RWPE2 (cell line): ENCODE measurements around the gene CYB5D1.
A peak's percentile ranks its signal among the peaks of the same experiment; 100 is the strongest.
"Not testable (repeated sequence)": the region's sequence is repeated elsewhere in the genome, so short reads cannot be mapped to it uniquely, and the experiment has no call there.

ENCODE experiments used
- ATAC-seq: fragments of 200-7000 bp; cut with Tn5 transposase; 3 replicates; pipeline ENCODE4 v1.9.1; 2021; ENCODE audit warnings: low read depth
- DNase-seq: peaks from one replicate; pipeline ENCODE4 v3.0.0-alpha.2; 2020; ENCODE audit warnings: low spot score
- H3K27ac ChIP-seq: fragments of 450-650 bp; 2 replicates; pipeline ENCODE4 v1.5.1; 2017; ENCODE audit warnings: mild to moderate bottlenecking; ENCODE audit not compliant: poor library complexity, severe bottlenecking
- H3K27me3 ChIP-seq: fragments of 250-450 bp; sonication (Bioruptor Pico); 2 replicates; pipeline ENCODE4 v1.5.1; 2021; ENCODE audit warnings: mild to moderate bottlenecking, moderate library complexity; ENCODE audit not compliant: insufficient read depth, poor library complexity, severe bottlenecking
- H3K36me3 ChIP-seq: fragments of 250-450 bp; sonication (Bioruptor Pico); 2 replicates; pipeline ENCODE4 v1.5.1; 2020; ENCODE audit warnings: low read depth, mild to moderate bottlenecking, moderate library complexity
- H3K4me1 ChIP-seq: fragments of 250-450 bp; sonication (Bioruptor Pico); 2 replicates; pipeline ENCODE4 v1.5.1; 2021; ENCODE audit warnings: mild to moderate bottlenecking, moderate library complexity; ENCODE audit not compliant: insufficient read depth, poor library complexity, severe bottlenecking
- H3K4me3 ChIP-seq: fragments of 250-450 bp; sonication (Bioruptor Pico); 2 replicates; pipeline ENCODE4 v1.5.1; 2021; ENCODE audit warnings: mild to moderate bottlenecking, moderate library complexity; ENCODE audit not compliant: severe bottlenecking
- H3K9me3 ChIP-seq: fragments of 250-450 bp; sonication (Bioruptor Pico); 2 replicates; pipeline ENCODE4 v1.5.1; 2021; ENCODE audit warnings: mild to moderate bottlenecking, moderate library complexity; ENCODE audit not compliant: severe bottlenecking
- TF ChIP-seq, protein P1 (sequence below): fragments of 450-650 bp; IDR thresholded peaks from one replicate; pipeline ENCODE4 v1.5.1; 2017; ENCODE audit warnings: mild to moderate bottlenecking, moderate library complexity; ENCODE audit not compliant: poor library complexity, severe bottlenecking

Gene CYB5D1

DNA sequence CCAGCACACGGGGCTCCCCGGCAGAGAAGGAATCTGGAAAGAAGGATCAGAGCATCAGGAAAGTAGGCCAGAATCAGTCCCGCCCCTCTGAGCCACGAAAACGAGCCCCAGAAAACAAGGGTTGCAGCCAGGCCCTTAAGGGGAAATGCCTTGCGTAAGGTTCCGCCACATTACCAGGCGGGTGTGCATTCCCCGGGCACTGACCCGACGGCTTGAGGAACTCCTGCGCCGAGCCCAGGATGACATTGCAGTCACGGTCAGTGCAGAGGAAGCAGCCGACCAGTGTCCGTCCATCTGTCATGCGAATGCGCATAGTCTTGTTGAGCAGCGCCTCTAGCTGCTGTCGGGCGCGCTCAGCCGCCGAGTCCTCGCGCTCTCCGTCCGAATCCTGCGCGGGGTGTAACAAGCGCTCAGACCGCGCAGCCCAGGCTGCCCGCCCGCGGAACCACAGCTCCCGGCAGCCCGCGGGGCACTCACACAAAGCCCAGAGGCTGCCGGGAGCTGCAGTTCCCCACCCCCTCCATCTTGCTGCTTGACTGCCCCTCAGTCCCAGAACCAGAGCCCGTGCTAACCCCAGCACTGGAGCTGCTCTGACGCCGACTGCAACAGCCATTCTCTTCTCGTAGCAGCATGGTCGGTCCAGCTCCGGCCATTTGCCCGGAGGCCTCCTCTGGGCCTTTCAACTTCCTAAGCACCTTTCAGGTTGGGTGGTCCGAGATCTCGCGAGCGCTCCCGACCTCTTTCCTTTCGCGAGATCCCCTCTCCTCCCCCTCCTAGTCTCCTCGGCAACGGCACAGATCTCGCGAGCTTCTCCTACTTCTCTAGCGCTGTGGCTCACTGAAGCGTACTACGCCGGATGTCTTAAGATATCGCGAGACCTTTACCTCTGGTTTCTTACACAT, 741 bp upstream of the CYB5D1 start, which contains the start of gene NAA38:
NAA38 (minus strand) TSS at position 749 of the 902 bp plus-strand sequence; CDS start at position 653, 96 bp downstream.
- peak; percentile 97 for DNase-seq
- Histone ChIP-seq H3K27ac (peak within 1 kb of the TSS; percentile 82), H3K4me3 (peak within 1 kb of the TSS; percentile 59), H3K9me3 (no peaks in the 10 kb centered on the region), H3K27me3 (no peaks in the 10 kb centered on the region), H3K36me3 (peaks cover 34% of the 10 kb centered on the region), H3K4me1 (no peaks in the 10 kb centered on the region)
- TF ChIP-seq, protein P1, sequence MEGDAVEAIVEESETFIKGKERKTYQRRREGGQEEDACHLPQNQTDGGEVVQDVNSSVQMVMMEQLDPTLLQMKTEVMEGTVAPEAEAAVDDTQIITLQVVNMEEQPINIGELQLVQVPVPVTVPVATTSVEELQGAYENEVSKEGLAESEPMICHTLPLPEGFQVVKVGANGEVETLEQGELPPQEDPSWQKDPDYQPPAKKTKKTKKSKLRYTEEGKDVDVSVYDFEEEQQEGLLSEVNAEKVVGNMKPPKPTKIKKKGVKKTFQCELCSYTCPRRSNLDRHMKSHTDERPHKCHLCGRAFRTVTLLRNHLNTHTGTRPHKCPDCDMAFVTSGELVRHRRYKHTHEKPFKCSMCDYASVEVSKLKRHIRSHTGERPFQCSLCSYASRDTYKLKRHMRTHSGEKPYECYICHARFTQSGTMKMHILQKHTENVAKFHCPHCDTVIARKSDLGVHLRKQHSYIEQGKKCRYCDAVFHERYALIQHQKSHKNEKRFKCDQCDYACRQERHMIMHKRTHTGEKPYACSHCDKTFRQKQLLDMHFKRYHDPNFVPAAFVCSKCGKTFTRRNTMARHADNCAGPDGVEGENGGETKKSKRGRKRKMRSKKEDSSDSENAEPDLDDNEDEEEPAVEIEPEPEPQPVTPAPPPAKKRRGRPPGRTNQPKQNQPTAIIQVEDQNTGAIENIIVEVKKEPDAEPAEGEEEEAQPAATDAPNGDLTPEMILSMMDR = peak; percentile 57
- ATAC-seq = peak; percentile 85

DNA sequence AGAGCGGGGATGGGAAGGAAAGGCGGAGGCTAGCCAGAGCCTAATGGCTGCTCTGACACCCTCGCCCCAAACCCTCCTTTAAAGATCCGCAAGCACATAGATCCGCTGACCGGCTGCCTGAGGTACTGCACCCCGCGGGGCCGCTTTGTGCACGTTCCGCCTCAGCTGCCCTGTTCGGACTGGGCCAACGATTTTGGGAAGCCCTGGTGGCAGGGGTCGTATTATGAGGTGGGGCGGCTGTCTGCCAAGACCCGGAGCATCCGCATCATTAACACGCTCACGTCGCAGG, 663 bp downstream of the CYB5D1 start:
- Histone ChIP-seq H3K27me3 (no peaks in the 10 kb centered on the region), H3K36me3 (peaks cover 33% of the 10 kb centered on the region), H3K9me3 (no peaks in the 10 kb centered on the region), H3K4me1 (no peaks in the 10 kb centered on the region), H3K27ac (peak overlapping the region; percentile 82), H3K4me3 (peak overlapping the region; percentile 59)
- DNase-seq = no peak
- ATAC-seq = peak; percentile 20; the same call in 2 of the 3 replicates
- TF ChIP-seq, protein P1 = peak; percentile 34

DNA sequence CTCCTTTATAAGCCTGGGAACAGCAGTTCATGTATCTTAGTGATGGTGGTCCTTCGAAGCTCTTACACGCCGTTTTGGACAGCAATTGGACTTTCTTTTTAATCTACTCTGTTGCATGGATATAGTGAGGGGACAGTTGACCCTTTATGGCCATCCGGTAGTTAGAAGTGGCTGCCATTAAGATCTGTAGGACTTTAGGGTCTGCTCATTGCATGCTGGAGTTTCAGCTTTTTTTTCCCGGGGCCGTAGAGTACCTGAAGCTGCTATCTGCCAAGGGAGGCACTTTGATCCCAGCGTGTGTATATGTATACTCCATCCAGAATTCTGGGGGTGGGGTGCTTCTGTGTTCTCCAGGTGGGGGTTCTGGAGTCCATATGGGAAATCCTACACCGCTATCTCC, 1.2 kb downstream of the CYB5D1 start:
- TF ChIP-seq, protein P1 = no peak
- Histone ChIP-seq H3K4me3 (peak overlapping the region; percentile 59), H3K36me3 (peaks cover 39% of the 10 kb centered on the region)

DNA sequence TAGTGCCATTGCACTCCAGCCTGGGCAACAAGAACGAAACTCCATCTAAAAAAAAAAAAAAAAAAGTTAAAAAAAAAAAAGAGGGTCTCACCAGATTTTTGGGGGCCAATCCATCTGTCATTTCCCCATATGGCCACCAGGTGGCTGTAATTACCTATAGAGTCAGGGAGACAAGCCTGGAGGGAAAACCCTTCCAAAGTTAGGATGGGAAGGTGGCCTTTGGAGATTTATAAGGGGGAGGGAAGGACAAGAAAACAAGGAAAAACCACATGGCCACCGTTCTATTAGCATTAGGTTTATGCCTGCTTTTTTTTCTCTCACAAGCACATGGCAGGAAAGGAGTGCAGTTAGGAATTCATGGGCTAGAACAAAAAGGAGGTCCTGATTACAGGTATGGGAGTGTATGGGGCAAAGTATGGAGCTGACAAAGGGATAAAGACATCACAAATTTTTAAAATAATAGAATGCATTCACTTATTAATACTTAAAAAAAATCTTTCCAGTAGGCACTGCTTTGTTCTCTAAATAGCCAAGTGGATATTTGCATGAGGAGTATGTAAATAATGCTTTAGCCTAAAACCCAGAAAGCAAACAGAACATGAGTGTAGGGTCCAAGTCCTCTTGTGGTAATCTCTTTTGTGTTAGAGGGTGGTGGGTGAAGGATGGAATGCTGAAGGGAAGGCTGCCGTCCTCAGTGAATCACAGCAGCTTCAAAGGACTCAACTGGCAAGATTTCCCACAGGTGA, 5.1 kb downstream of the CYB5D1 start:
- Histone ChIP-seq H3K36me3 (peaks cover 41% of the 10 kb centered on the region), H3K4me1 (peaks cover 6% of the 10 kb centered on the region), H3K9me3 (no peaks in the 10 kb centered on the region), H3K4me3 (no peak overlapping the region), H3K27ac (no peak overlapping the region), H3K27me3 (no peaks in the 10 kb centered on the region)
- ATAC-seq (no peak), DNase-seq (no peak)
- TF ChIP-seq, protein P1 = peak; percentile 83

More for the DNA sequence above, 1.2 kb downstream of the CYB5D1 start:
- Histone ChIP-seq H3K9me3 (no peaks in the 10 kb centered on the region), H3K27ac (peak overlapping the region; percentile 82), H3K4me1 (no peaks in the 10 kb centered on the region), H3K27me3 (no peaks in the 10 kb centered on the region)
- ATAC-seq = no peak
- no peak for DNase-seq

DNA sequence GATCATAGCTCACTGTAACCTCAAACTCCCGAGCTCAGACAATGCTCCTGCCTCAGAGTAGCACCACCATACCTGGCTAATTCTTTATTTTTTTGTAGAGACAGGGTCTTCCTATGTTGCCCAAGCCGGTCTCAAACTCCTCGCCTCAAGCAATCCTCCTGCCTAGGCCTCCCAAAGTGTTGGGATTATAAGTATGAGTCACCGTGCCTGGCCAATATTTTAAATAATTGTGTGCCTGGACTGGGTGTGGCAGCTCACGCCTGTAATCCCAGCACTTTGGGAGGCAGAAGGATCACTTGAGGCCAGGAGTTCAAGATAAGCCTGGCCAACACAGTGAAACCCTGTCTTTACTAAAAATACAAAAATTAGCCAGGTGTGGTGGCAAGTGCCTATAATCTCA, 6.6 kb downstream of the CYB5D1 start:
- peaks cover 37% of the 10 kb centered on the region for H3K36me3 ChIP-seq
- not testable (repeated sequence) for H3K27ac ChIP-seq, H3K9me3 ChIP-seq, H3K27me3 ChIP-seq, H3K4me3 ChIP-seq, DNase-seq, ATAC-seq
- peaks cover 14% of the 10 kb centered on the region for H3K4me1 ChIP-seq
